ENCODE measurements around the gene CELSR1. TPM values are rescaled to one million over a fixed set of nuclear protein-coding genes. Genes with fewer than 3 reads are reported as not detected.

Gene CELSR1
- total RNA-seq, 1 donor from 2014 or later, result 151 TPM

DNA sequence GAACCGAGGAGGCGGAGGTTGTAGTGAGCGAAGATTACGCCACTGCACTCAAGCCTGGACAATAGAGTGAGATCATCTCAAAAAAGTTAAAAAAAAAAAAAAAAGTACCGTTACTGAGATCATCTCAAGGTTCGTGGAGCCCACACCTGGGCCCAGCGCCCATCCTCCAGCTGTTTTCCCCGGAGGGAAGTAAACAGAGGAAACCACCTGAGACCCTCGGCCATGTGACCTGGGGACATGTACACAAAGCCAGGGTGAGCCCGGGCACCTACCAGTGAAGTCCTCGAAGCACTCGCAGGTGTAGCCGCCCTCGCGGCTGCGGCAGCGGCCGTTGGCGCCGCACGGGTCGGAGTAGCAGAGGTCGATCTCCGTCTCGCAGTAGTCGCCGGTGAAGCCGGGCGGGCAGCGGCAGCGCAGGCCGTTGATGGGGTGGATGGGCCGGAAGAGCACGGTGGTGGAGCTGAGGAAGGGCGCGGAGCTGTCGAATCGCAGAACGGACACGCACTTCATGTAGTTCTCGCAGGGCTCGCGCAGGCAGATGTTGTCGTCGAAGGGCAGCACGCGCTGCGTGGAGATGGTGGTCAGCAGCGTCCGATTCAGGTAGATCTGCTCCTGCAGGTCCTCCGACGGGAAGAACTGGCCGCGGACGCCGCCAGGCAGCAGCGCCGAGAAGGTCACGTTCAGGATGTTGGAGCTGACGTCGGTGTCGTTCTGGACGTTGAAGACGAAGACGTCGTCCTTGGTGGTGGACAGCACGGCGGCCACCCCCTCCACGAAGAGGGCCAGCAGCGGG lies 73.8 kb downstream of the CELSR1 start:
- DNase-seq (ENCODE audit: low read depth), result no peak

DNA sequence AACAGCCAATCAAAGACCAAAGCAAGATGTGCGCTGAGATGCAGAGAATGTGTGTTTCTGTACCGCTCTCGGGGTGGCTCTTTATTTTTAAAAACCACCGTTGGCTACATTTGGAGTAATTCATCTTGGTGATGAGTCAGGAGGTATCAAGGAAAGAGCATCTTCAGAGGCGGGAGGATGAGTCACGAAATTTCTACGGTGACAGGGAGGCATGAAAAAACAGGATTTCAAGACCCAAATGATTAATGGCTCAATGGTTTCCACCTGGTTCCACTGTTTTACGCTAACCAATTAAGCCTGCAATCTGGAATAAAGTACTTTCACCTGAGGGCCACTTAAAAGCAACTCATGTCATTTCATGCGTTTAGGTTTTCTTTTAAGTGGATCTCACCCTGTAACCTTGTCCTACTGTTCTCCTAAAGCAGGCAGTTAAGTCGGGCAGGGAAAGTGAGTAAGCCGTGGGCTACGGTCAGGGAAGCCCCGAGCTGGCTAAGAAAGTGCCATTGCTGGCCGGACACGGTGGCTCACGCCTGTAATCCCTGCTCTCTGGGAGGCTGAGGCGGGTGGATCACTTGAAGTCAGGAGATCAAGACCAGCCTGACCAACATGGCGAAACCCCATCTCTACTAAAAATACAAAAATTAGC lies 74.6 kb downstream of the CELSR1 start:
- DNase-seq (ENCODE audit: low read depth), result peak; percentile 80

- DNase-seq (ENCODE audit: low read depth), result no peak
Measured at GRCh38 chr22:46461566-46462180, 75.7 kb downstream of the CELSR1 start.

- DNase-seq (ENCODE audit: low read depth), result no peak
Measured at GRCh38 chr22:46460857-46461256, 76.6 kb downstream of the CELSR1 start.

DNA sequence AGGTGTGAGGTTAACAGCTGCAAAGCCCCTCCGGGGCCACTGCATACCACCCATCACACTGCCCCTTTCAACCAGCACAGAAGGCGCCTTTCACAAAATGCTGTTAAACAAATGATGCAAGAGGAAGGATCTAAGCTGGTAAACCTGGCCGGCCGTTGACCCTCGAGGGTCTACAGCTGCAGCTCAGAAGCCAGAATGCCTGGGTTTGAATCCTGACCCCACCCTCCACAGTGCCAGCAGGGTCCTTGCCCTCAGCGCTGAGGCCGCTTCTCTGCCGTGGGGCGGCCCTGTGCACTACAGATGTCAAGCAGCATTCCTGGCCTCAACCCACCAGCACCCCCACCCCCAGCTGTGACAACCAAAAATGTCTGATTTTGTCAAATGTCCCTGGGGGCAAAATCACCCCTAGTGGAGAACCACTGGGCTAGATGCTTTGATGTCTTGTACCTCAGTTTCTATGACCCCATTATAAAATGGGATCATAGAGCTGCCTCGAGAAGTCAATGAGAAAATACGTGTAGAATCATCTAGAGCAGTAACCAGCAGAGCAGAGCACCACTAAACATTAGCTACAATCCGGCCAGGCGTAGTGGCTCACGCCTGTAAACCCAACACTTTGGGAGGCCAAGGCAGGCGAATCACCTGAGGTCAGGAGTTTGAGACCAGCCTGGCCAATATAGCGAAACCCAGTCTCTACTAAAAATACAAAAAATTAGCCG lies 77.9 kb downstream of the CELSR1 start:
- DNase-seq (ENCODE audit: low read depth), result no peak

GRCh38 chr22:46458525-46458924 lies 78.9 kb downstream of the CELSR1 start:
- no peak for DNase-seq (ENCODE audit: low read depth)

GRCh38 chr22:46457502-46458488 lies 79.6 kb downstream of the CELSR1 start:
- DNase-seq (ENCODE audit: low read depth), result peak; percentile 38

DNA sequence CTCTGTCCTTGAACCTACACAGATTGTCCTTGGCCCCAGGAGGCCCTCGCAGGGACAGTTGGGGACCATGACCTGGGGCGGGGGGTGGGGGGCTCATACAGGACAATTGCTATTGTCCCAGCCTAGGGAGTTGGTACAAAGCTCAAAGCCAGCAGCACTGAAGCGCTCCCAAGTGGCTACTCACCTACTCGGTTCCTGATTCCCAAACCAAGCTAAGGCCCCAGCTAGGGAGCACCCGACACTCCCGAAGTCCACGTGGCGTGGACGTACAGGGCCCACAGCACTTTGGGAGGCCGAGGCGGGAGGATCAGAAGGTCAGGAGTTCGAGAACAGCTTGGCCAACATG lies 80.6 kb downstream of the CELSR1 start:
- no peak for DNase-seq (ENCODE audit: low read depth)

- no peak for DNase-seq (ENCODE audit: low read depth)
Measured at GRCh38 chr22:46455446-46455845, 82.0 kb downstream of the CELSR1 start.

DNA sequence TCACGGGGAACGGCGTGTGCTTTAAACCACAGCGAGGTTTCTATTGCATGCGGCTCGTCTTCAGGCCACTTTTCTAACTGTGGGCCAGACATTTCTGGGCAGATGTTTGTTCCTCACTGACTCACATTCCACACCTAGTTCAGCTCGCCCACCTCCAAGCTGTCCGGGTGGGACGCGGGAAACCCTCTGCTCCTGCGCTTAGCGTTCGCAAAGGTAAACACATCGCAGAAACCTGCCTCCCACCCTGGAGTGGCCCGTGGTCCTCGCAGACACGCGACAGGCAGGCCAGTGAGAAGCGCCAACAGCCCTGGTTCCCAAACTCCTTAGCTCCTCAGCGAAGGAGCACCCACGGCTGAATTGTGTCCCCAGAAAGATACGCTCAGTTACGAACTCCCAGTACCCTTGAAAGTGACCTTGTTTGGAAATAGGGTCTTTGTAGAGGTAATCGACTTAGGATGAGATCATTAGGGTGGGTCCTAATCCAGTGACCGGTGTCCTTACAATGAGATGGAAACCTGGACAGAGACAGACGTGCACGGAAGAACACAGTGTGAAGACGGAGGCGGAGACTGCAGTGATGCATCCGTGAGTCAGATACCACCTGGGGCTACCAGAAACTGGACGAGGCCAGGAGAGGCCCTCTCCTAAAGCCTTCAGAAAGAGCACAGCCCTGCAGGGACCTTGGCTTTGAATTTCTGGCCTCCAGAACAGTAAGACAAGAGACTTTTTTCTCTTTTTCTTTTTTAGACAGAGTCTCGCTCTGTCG lies 82.7 kb downstream of the CELSR1 start:
- peak; percentile 54 for DNase-seq (ENCODE audit: low read depth)

- DNase-seq (ENCODE audit: low read depth), result no peak
Measured at GRCh38 chr22:46453829-46454503, 83.5 kb downstream of the CELSR1 start.

GRCh38 chr22:46453006-46453828 lies 84.2 kb downstream of the CELSR1 start:
- DNase-seq (ENCODE audit: low read depth), result no peak

- DNase-seq (ENCODE audit: low read depth), result no peak
Measured at GRCh38 chr22:46452195-46453005, 85.0 kb downstream of the CELSR1 start.

DNA sequence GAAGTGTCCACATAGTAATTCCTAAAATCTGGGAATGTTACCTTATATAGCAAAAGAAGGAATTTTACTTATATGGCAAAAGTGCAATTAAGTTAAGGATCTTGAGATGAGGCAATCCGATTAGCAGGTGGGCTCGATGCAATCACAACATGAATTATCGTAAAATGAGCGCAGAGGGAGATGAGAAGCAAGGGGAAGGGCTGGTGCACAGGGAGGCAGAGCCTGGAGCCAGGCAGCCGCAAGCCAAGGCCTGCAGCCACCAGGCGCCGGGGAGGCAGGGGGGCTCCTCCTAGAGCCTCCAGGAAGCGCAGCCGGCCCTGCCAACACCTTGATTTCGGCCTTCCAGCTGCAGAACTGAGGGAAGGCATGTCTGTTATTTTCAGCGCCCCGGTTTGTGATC lies 85.7 kb downstream of the CELSR1 start:
- no peak for DNase-seq (ENCODE audit: low read depth)

DNA sequence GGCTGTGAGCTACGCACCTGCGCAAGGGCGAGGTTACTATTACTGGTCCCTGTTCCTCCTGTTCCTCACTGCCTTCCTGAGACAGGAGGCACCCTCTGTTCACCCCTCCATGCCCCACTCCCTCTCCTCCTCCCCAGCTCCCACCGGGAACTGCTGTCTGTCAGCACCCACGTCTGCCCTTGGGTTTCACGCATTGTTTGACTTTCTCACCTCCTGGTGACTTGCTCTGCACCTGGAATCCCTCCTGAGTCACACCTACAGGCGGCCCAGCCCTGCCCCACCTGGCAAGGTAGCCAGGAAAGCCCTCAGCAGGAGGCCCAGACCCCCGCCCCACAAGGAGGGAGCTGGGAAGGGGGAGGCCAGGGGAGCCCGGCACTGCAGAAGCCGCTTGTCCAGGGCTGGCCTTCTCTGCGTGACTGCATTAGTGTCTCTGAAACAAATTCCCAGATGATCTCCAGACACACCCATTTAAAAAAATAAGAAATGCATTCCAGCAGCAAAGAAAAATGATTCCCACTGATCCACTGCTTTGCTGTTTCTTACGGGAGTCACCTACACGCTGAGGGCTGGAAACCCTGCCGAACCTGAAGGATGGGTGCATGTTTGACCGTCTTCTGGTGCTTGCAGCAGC lies 86.4 kb downstream of the CELSR1 start:
- no peak for DNase-seq (ENCODE audit: low read depth)

GRCh38 chr22:46449974-46450745 lies 87.3 kb downstream of the CELSR1 start:
- DNase-seq (ENCODE audit: low read depth), result no peak

Data from renal cortical epithelial cell (primary cell).